NCI-H2196 (cell line): Measurements from ENCODE around the gene ARMC3.
A peak's percentile ranks its signal among the peaks of the same experiment; 100 is the strongest.
"Not testable (repeated sequence)": the region's sequence is repeated elsewhere in the genome, so short reads cannot be mapped to it uniquely, and the experiment has no call there.

Experiments
- DNase-seq: peaks from one replicate; lab custom pipeline; 2025; ENCODE audit not compliant: unreplicated experiment; lab: John Stamatoyannopoulos, UW

ARMC3 gene

DNA sequence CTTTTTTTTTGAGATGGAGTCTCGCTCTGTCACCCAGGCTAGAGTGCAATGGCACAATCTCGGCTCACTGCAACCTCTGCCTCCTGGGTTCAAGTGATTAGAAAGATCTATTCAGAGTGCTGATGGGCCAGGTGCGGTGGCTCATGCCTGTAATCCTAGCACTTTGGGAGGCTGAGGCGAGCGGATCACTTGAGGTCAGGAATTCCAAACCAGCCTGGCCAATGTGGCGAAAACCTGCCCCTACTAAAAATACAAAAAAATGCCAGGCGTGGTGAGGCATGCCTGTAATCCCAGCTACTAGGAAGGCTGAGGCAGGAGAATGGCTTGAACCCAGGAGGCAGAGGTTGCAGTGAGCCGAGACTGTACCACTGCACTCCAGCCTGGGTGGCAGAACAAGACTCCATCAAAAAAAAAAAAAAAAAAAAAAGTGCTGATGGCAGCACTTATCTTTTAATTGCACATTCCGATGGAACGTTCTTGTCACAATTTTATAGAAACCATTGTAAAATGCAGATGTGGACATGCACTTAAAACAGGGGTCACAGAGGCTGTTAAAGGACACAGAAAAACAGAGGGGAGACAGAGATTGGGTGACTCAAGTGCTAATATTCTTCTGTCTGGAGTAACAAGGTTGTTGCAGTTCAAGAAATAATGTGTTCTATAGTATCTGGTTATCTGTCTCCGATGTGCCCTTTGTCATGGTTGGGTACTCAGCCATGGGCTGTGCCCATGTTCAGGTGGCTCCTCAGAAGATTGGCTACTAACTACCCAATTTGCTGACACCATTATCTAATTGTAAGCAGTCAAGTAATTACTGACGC, 142.4 kb downstream of the ARMC3 start:
- DNase-seq = not testable (repeated sequence)

DNA sequence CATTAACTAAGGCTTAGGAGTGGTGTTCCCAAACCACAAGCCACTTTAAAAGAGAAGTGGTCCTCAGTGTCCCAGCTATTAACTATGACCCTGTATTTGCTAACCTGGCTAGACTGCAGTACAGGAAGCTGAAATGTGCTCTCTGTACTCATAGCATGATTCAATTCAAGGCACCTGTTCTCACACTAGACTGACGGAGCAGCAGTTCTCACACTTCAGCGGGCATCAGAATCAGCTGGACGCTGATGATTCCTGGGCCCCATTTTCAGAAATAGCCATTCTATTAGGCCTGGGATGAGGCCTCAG, 143.0 kb downstream of the ARMC3 start:
- peak; percentile 4 for DNase-seq

DNA sequence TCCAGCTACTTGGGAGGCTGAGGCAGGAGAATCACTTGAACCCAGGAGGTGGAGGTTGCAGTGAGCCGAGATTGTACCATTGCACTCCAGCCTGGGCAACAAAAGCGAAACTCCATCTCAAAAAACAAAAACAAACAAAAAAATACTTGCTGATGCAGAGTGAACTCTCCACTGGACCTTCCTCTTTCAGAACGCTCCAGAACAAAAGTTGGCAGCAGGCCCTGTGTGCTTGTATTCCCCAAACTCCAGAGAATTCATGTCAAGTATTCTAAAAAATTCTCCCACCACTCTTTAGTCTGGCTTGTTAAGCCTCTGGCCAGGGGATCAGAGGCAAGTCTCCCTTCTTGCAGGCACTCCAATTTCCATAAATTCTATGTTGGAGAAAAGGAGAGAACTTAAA, 144.7 kb downstream of the ARMC3 start:
- not testable (repeated sequence) for DNase-seq

DNA sequence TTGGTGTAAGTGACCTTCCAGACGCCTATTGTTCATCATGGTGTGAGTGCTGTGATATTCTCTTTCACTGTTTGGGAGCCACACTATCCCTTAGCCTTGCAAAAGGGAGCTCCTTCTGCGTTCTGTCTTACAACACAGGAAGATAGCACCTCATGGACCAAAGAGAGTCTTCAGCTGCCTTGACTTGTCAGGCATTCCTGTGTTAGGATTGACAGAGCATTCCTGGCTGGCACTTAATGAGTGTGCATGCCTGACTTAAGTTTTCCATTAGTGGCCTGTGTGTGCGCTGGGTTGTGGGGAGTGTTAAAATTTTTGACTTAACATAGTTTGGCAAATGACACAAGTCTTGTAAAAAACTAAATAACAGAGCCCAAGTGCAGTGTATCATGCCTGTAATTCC, 145.7 kb downstream of the ARMC3 start:
- DNase-seq = no peak

DNA sequence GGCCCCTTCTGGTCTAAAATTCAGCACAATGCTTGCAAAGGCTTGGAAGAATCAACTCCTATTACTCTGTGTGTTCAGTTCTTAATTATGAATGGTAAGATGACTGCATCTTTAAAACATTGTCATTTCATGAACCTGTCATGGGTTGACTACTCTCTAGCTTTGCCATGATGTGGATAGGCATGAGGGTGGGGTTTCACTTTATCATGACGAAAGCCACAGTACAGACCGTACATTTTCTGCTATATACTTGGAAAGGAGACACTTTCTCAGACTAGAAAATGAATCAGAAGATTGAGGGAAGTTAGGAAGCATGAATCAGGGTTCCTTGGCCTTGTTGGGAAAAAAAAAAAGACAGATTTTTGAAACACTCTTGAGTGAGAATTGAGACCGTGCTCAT, 147.8 kb downstream of the ARMC3 start:
- DNase-seq = no peak

DNA sequence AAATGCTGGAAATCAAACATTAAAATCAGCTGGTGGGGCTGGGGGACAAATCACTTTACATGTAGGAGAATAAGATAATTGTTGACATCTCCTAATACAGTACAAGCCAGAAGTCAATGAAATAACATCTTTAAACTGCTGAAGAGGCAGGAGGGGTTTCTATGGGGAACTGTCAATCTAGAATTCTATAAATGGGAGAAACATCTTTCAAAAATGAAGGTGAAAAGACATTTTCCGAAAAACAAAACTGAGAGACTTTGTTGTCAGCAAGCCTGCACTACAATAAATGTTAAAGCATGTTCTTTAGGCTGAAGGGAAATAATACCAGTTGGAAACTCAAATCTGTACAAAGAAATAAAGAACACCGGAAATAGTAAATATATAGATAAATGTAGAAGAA, 150.3 kb downstream of the ARMC3 start:
- no peak for DNase-seq

DNA sequence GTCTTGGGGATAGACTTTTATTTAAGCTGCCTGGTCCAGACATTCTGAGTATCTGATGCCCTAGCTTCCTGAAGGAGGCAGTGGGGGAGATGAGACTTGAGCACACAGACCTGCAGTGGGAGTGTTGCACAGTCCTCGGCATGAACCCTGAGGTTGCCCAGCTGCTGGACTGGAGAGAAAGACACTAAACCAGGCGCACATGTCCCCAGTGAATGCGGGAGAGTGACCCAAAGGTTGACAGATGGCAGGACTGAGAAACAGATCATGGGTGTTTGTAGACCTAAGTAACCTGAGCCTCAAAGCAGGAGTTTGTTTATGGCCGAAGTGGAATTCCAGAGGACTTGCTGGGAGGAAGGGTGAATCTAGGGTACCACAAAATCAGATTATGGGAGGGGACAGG, 151.8 kb downstream of the ARMC3 start:
- no peak for DNase-seq

DNA sequence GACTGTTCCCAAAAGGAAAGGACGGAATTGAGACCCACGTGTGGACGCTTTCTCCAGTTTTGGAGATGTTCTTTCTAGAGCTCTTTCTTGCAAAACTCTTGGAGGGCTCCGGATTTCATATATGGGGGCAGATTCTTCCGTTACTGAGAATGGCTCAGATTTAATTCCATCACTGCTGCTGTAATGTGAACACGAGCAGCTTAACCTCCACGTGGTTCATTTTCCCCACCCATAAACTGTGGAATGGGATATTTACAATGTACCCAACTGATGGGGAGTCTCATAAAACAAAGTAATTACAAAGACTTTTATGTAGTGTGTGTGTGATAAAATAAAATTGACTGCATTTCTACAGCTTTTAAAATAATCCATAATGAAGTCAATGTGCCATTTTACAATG, 152.4 kb downstream of the ARMC3 start:
- no peak for DNase-seq

DNA sequence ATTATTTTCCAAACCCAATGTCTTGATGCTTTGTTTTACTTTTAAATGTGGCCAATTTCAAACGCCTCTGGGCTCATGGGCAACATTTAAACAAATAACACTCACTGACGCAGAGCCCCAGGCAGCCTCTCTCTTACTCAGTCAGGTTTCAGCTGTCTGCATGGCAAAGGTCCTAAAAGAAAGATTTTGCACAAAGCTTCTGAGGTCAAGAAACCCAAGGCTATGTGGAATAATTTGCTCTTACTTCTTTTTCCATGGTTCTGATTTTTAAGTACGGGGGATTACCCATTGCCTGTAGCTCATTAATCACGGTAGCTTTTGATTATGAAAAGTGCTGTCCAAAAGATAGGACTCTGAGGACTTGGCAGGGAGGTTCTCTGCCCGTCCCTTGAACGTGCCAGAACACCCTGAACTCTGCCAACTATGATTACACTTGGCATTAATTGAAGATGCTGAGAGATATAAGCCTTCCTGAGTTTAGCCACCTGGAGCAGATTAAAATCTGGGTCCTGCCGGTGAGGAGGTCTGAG, 153.4 kb downstream of the ARMC3 start:
- DNase-seq = no peak

DNA sequence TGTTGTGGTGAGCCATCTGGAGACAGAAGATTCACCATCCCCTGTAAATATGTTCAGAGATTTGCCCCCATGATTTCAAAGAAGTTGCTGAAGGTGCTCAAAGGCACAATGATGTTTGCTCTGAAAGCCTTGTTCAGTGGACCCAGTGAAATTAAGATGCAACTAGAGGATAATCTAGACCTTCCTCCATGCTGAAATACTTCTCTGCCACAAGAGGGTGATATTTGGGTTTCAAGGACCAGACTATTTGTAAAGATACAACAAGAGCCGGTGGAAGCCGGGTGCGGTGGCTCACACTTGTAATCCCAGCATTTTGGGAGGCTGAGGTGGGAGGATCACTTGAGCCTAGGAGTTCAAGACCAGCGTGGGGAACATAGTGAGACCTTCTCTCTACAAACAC, 154.0 kb downstream of the ARMC3 start:
- no peak for DNase-seq
